HG03060 (cell line): ENCODE data around the gene NUDT4.
A peak's percentile ranks its signal among the peaks of the same experiment; 100 is the strongest.

Experiments
- ATAC-seq: cut with Tn5 transposase; IDR thresholded peaks from one replicate; pipeline ENCODE4 v1.9.1; 2021; ENCODE audit warnings: low read depth, moderate number of reproducible peaks; ENCODE audit not compliant: unreplicated experiment

NUDT4 gene

DNA sequence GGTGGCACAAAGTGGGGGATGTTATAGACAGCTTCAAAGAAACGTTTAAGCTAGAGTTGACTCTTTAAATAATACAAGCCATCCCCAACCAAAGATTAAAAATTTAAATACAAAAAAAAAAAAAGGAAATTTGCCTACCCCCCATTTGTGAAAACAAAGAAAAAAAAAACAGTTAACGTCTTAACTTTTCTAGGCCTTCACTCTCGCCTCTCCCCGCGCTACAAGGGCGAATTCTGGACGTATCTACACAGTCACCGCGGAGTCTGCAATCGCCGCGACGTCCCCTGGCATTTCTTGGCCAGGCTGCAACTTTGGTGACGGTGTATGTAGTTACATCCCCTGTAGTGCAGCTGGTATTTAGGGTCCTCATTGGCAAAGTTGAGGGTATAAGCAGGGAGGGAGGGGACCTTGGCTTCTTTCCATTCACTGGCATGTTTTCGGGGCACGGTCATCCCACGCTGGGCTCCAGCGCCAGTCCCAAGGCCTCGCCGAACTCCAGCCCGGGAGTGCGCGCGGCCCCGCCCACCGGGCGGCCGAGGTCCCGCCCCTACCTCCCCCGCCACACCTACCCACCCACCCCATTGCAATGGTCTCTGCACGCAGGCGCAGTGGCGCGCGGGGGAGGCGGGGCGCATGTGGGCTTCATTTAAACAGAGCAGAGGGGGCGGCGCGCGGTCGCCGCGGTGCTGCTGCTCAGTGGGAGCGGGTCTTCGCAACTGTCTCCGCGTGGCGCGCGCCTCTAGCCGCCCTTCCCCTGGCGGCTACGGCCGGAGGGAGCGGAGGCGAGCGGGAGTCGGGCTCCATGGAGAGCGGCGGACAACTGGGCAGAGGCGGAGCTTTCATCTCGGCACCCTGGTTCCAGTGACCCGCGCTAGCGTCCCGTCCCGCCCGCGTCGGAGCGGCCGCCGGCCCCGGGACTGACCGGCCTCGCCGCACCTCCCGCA, at the start of gene NUDT4:
Gene NUDT4 (plus strand): TSS at position 674 of the 944 bp plus-strand sequence. CDS start 398 bp downstream, outside the sequence.
- peak; percentile 33 for ATAC-seq

DNA sequence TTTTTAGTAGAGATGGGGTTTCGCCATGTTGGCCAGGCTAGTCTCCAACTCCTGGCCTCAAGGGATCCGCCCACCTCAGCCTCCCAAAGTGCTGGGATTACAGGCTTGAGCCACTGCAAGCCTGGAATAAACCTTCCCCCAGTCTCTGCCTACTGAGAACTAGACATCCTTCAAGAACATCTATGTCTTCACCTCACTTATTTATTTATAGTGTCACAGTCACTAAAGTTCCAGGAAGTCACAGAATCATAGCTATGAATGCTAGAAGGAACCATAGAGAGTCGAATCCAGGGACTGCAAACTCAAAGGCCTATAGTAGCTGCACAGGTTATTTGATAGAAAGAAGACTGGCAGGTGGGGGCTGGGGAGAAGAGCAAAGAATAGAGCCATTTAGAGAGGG, 44.7 kb upstream of the NUDT4 start:
- no peak for ATAC-seq

DNA sequence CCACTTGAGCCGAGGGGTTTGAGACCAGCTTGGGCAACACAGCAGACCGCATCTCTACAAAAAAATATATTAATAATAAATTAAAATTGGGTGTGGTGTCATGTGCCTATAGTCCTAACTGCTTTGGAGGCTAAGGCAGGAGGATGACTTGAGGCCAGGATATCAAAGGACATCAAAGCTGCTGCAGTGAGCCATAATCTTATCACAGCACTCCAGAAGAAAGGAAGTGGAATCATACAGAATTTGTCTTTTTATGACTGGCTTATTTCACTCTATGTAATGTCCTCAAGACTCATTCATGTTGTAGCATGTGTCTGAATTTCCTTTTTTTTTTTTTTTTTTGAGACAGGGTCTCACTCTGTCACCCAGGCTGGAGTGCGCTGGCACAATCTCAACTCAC, 43.9 kb upstream of the NUDT4 start:
- no peak for ATAC-seq

DNA sequence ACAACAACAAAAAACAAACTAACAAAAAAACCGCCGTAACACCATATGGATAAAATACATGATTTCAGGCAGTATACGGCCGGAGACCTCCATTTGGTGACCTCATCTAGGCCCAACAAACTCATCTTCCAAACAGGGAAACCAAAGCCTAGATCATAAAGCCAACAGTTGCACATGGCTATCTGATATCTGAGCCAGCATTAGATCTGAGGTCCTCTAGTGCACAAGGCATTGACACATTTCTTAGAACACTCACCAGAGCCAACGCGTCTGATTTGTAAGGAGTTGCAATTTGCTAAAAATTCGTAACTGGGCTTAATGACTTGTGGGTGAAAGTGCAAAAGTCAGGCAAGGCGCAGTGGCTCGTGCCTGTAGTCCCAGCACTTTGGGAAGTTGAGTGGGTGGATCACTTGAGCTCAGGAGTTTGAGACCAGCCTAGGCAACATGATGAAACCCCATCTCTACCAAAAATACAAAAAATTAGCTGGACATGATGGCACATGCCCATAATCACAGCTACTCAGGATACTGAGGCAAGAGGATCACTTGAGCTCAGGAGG, 42.0 kb upstream of the NUDT4 start:
- ATAC-seq, result no peak

DNA sequence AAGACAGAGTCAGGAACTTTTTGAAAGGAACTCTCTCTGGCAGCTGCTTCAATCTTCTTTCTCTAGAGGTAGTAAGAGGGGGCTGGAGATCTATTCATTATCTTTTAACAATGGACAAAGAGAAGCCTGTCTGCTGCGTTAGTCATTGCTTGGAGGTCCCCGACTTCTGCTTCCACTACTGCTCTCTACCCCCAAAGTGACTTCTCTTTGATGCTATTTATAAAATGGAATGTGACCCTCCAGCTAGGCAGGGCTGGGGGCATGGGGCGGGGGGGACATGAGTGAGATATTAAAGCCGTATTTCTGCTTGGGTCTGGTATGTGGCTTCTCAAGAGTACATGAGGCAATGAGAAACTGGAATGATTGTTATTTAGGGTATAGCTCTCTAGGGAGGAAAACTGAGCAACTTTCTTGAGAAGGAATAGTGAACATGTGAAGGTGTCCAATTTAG, 41.4 kb upstream of the NUDT4 start:
- no peak for ATAC-seq

DNA sequence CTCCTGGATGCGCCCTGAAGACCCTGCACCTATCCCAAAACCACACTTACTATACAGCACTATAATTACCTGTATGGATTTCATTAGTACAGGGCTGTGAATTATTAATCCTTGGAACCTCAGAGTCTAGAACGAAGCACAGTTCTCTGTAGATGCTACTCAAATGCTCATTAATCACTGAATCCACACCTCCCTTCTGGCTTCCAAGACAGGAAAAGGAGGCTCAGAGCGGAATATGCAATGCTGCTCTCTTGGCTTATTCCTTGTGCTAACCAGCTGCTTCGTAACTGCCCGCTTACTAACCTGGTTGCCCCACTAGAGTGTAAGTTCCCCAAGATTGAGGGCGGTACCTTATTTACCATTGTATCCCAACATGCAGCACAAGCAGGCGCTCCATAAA, 39.1 kb upstream of the NUDT4 start:
- ATAC-seq, result no peak

DNA sequence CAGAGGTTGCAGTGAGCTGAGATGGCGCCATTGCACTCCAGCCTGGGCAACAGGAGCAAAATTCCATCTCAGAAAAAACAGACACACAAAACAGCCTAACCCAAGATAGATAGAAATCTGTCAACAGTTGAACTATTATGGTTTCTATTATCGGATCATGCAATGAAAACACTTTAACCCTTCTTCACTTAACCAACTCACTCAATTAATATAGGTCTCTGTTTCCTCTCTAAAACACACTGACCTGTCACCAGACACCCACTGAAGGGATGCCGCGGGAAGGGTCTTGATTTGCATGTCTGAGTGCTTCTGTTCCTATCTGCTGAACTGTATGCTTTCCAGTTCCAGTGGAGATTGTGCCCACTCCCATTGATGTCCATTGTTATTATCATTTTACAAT, 38.0 kb upstream of the NUDT4 start:
- no peak for ATAC-seq

DNA sequence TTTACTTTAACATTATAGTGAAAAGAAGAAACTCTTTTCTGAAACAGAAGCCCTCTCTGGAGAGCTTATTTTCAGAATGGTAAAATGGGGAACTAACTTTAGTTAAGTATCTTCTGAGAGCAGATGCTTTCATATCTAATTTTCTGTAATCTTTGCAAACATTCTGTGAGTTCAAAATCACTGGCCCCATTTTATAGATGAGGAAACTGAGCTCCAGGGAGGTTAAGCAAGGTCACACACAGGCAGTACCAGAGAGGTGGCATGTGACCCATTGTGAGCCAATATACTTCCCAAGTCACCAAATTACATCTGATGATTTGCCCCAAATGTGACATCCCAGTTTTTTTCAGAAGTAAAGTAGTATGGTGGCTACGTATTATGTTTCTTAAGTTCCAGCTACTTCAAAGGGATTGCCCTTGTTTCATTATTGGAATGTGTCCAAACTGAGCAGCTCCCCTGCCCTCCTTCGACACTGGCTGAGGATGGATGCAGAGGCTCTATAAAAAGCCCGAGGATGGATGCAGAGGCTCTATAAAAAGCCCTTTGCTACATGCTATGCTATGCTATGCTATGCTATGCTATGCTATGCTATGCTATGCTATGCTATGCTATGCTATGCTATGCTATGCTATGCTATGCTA, 36.2 kb upstream of the NUDT4 start:
- ATAC-seq, result no peak

DNA sequence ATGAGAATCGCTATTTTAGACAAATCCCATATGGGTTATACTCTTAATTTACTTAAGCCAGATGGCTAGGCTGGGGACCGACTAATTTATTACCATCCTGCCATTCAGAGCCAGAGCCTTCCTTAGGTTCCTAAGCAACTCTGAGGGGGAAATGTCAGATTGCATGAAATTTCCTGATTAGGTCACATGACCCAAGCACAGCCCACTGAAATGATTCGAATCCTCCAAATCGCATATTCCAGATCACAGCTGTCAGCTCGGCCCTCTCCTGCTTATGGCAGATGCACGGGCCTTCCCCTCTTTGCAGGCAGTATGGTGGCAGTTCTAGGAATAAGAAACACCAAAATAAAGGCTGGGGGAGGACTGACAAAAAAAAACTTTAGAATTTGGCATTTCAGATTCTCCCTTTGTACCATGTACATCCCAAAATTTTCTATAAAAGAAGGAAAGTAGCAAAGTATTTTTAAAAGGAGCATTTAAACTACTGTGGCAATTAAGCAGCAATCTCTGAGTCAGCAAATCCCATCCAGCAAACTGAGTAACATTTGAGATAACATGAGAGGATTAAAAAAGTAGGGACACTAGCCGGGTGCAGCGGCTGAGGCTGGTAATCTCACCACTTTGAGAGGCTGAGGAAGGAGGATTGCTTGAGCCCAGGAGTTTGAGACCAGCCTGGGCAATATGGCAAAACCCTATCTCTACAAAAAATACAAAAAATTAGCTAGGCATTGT, 30.5 kb upstream of the NUDT4 start:
- no peak for ATAC-seq

DNA sequence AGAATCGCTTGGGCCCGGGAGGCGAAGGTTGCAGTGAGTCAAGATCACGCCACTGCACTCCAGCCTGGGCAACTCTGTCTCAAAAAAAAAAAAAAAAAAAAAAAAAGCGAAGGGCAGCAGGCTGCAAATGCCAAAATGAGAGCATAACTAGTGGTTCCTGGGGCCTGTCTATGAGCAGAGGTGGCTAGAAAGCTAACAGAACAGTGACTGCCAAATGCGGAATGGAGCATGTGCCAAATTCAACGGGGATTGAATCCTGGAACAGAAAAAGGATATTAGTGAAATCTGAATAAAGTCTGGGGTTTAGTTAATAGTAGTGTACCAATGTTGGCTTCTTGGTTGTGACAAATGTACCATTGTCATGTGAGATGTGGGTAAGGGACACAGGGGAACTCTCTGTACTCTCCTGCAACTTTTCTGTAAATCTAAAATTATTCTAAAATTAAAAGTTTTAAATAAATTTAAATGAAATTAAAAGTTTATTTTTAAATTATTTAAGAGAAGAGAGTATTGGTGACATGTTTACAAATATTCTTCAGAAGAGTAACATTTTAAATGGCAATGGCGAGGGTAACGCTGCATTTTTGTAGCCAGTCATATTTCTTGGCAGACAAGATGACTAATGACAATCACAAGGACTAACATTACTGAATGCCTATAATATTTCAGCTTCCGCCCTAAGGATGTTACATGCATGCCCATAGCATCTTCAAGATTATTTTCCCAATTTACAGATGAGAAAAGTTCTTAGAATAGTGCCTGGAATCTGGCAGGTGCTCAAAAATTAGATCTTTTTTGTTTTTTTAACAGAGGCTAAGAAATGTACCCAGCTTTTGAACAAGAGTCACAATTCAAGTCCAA, 28.9 kb upstream of the NUDT4 start:
- no peak for ATAC-seq

DNA sequence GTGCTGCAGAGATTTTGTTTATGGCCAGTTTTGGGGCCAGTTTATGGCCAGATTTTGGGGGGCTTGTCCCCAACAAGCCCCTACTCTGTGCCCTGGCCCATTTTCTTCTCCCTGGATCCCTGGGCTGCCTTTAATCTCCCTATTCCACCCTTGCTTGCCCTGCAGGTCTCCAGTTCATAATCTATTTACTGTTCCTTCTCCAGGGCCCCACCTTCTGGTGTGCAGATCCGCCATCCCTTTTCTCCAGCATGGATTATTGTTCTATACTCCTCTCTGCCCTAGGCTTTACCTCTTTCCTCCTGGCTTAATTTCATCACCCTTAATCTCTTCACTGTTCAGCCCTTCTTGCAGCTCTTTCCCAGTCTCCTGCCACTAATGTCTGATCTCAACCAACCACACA, 26.0 kb upstream of the NUDT4 start:
- no peak for ATAC-seq

DNA sequence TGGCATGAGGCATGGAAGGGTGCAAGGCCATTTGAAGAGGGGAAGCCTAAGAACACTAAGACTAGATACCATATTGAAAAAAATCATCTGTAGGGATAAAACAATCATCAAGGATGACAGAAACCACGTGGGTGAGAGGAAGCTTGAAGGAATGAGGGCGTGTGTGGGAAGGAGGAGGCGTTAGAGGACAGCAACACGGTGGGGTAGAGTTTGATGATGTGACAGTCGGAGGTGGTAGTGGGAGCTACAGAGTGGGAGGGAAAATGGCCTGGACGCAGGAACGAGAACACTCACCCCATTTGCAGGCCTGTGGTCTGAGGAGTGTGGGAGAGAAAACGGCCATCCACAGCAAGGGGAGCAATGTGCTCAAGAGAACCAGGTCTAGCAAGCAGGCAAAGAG, 25.4 kb upstream of the NUDT4 start:
- no peak for ATAC-seq

DNA sequence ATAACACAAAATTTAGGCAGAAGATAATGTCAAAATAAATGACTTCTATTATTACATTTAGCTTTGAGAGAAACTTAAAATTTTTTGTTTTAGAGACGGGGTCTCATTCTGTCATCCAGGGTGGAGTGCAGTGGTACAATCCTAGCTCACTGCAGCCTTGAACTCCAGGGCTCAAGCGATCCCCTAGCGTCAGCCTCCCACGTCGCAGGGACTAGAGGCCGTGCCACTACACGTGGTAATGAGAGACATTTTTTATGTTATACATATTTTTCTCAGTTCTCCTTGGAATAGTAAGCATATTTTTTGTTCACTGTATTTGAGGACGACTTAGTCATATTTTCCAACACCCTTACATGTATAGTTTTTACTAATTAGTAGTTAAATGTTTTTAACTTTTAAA, 21.5 kb upstream of the NUDT4 start:
- ATAC-seq, result no peak

DNA sequence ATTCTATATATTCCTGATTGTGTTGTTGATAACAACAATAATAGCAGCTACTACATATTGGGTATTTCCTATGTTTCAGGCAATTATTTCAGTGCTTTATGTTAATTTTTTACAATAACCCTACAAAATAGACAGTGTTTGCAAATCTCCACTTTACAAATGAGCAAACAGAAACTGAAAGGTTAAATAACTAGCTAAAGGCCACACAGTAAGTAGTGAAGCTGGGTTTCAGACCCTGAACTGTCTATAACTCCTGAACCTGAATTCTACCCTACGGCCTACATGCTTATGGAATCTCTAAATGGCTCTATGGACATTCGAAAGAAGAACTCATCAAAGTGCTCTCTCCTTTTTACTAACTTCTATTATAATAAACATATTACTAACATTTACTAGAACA, 19.7 kb upstream of the NUDT4 start:
- no peak for ATAC-seq

DNA sequence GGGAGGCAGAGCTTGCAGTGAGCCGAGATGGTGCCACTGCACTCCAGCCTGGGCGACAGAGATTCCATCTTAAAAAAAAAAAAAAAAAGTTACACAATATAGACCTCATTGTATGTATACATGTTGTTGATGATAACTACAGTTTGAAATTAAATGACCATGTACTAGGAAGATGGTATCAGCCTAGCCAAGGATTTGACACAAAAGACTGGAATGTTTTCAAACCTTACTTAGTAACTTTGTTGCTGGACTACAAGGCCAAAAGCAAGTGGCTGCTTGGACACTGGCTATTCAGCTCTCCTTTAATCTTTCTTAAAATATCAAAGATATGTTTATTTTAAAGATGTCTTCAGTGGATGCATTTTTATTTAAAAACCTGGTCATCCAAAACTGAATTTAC, 18.9 kb upstream of the NUDT4 start:
- ATAC-seq, result no peak

DNA sequence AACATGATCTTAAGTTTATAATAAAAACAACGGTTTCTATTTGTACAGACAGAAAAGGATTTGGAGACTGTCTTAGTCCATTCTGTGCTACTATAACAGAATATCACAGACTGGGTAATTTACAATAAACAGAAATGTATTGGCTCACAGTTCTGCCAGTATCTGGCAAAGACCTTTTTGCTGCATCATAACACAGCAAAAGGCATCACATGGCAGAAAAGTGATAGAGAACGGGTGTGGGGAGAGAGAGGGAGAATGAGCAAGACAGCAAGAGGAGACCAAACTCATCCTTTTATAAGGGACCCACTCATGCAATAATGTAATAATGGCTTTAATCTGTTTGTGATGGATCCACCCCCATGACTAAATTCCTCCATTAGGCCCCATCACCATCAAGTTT, 17.0 kb upstream of the NUDT4 start:
- no peak for ATAC-seq

DNA sequence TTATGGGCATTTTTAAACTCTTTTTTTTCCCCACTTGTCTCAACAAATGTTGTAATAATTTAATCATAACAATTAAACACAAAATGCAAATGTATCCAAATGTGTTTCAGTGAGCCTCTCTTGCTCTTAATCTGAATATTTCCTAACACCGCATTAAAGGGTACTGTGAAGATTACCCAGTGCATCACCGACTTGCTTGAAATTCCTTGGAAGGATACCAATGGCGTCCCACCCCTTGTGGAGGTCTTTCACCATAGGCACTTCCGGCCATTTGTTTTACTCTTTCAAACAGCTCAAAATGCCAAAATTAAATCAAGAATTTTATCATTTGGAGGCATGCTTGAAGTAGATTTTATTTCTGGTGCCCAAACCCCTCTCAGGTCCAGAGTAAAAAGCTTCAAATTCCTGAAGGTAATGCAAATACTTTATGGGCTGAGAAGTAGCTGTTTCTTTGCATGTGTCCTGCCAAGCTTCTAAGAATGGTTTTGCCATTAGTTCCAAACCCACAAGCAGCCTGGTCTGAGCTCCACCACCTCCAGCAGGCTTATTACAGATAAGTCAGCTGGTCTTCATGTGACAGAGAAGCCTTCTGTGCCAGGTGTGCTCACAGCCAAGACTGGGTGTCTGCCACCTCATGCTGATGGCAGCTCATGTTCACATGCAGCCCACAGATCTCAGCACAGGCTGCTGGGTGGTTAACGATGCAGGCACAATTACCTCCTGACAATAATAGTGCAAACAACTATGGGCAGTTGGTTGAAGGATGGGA, 16.4 kb upstream of the NUDT4 start:
- ATAC-seq, result no peak

DNA sequence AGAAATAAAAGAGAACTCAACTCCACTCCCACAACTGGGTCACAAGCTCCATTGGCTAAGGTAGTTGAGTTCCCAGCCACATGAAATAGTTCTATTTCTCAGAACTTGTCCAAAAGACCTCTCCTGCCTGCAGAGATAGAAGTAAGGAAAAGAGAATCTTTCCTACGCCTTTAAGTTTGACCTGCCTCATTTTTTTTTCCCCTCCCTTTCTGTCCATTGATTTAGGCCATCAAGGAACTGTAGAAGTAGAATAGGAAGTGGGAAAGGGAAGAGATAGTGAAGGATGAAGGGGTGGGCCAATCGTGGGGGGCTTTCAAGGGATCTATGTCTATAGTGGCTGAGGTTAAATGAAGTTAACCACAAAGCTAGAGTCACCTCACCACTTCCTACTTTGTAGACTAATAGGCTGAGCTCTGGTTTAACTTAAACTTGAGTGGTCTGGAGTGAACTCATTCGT, 13.9 kb upstream of the NUDT4 start:
- ATAC-seq, result peak; percentile 51
